ENCODE results near the gene TRIM45.
"Not testable (repeated sequence)": the region's sequence is repeated elsewhere in the genome, so short reads cannot be mapped to it uniquely, and the experiment has no call there.

TRIM45 gene

GRCh38 chr1:117130526-117130925 is 9.0 kb upstream of the TRIM45 start:
- no peak for DNase-seq

DNA sequence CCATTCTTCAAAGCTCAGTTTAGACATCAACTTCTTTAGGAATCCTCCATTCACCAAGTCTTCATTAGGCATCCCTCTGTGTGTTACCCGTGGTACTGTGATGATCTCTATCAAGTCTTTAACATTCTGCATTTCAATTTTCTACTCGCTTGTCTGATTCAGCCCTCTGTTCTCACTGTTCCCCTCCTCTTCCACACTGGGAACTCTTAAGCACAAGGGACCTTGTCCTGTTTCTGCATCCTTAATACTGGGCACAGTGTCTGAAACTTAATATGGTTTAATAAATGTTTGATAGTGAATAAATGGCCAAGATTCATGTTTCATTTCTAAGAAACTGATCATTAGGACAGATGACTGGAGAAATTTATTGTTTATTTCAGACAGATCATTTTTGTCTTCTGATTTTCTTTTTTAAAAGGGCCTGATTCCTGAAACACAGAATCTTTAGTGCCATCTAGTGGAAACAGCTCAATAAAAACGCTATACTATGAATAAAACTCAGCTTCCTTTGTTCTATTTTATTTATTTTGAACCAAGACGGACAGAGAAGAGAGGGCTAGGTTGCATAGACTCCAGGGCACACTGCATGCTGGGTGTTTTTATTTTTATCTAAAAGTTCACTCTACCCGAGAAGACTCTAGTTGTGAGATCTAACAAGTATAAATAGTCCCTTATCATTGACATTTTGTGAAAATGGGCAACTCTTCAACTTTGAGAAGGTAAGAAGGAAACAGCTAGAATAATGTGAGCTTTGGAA is 7.0 kb upstream of the TRIM45 start:
- DNase-seq: no peak

- no peak for DNase-seq
Measured at GRCh38 chr1:117127795-117128194, 6.2 kb upstream of the TRIM45 start.

GRCh38 chr1:117124661-117125060 is 3.1 kb upstream of the TRIM45 start:
- DNase-seq: no peak

GRCh38 chr1:117123274-117123673 is 1.7 kb upstream of the TRIM45 start:
- DNase-seq: no peak

DNA sequence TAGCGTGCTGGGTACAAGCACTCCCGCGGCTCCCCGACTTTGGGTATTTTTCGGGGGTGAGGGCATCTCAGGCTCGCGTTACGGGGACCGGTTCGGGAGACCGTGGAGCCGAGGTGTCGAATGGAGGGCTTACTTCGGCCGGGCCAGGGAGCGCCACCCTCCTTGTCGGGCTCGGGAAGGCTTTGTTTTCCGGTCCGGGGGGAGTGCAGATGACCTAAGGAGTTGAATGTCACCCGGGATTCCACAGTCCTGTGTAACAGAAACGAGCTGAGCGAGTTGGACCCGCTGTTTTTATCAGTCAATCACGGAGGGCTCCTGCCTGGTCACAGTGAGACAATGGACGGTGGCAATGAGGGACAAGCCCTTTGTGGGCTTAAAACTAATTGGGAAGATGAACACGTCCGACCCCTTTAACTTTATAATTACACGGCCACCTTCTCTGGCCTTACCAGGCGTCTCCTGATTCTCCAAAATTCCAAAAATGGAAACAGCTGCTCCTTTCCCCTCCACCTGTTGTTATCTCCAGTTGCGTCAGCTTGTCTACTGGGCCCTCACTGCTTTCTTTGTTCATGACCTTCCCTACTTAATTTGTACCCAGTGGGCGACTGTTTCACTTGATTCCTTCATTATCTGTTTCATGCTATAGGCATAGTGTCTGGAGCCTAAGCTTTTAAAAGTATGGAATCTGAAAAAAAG is 929 bp upstream of the TRIM45 start:
- DNase-seq: no peak

DNA sequence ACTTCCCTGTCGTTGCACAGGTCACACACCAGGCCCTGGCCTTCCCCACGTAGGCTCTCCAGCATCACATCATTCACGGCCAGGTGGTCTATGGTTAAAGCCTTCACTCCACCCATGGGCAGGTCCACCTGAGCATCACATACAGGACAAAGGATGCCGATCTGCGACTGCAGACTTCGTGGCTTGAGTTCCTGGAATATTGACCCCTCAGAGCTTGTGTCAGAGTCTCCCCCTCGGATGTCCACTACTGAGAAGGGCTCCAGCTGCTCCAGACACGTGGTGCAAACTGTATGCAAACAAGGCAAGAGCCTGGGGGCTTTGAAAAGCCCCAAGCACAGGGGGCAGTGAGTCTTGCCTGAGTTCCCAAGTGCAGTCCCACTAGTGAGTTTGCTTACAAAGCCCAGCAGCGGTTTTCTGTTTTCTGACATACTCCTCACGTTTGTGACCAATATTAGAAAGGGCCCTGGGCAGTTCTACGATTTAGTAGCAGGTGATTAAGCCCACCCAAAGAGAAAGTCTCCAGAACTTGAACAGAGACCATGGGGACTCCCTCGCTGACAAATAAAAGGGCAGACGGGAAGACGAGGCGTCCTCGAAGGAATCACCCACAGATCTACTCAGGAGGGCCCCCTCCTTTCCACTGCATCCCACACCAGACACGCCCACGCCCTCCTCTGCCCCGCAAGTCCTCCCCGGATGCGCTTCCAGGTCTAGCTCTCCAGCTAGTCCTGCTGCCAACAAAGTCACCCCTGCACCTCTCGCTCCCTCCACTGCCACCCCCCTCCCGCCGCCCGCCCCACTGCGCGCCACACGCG is 568 bp downstream of the TRIM45 start:
- DNase-seq: no peak

DNA sequence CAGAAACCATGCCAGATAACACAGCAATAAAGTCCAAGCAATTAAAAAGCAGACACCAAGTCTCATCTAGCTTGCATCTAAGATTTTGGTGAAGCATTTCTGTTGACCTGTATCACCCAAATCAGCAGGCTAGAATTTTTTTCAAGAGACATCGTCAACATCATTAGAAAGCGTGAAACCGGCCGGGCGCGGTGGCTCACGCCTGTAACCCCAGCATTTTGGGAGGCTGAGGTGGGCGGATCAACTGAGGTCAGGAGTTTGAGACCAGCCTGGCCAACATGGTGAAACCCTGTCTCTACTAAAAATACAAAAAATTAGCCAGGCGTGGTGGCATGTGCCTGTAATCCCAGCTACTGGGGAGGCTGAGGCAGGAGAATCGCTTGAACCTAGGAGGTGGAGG is 2.4 kb downstream of the TRIM45 start:
- not testable (repeated sequence) for DNase-seq

GRCh38 chr1:117118137-117118536 is 3.4 kb downstream of the TRIM45 start:
- no peak for DNase-seq

DNA sequence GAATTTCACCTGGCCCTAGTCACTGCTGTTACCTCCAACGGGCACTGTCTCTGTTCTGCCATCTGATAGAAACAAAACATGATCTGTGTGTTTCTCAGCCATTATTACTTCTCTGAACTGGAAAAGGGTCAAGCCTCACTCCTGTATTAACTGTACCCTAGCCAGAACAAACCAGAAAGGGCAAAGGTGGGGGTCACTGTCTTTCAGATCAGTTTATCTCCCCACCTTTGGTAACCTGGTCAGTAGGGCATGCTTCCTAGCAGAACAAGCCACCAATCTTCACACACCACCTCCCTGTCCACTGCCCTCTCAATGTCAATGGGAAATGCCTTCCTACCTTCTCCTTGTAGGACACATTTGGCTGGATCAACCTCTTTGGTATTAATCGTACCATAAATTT is 3.9 kb downstream of the TRIM45 start:
- no peak for DNase-seq

DNA sequence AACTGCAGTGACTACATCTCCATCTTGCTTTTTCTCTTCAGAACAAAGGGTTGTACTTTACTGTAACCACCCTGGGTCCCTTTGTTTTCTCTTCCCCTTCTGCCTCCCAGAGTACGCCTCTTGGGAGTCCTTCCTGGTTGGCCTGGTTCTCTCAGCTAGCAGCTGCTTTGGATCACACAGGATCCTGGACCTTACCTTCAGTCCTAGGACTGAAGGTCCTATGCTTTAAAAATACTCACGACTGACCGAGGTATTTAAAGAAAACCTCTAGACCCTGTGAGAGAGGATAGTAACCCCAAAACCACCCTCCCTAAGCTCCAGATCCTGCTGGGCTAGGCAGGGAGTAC is 4.8 kb downstream of the TRIM45 start:
- DNase-seq: no peak

- no peak for DNase-seq
Measured at GRCh38 chr1:117116090-117116783, 5.3 kb downstream of the TRIM45 start.

DNA sequence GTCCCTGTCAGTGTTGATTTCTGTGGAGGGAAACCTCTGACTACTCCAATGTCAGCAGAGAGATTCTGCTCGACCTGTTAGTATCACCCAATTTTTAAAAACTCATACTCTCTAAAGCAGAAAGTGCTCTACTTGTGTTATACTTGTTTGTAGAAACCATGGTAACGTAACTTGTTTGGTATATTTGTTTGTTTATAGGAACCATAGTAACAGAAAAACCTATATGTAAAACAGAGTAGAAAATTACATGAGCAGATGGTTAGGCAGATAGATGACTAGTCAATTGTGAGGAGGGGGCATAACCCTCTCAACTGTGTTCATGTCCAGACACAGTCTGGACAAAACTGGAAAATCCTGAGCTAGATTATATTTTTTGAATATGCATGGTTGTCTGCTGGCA is 6.7 kb downstream of the TRIM45 start:
- DNase-seq: no peak

GRCh38 chr1:117113199-117113598 is 8.3 kb downstream of the TRIM45 start:
- no peak for DNase-seq

GRCh38 chr1:117112047-117112717 is 9.4 kb downstream of the TRIM45 start:
- no peak for DNase-seq

DNA sequence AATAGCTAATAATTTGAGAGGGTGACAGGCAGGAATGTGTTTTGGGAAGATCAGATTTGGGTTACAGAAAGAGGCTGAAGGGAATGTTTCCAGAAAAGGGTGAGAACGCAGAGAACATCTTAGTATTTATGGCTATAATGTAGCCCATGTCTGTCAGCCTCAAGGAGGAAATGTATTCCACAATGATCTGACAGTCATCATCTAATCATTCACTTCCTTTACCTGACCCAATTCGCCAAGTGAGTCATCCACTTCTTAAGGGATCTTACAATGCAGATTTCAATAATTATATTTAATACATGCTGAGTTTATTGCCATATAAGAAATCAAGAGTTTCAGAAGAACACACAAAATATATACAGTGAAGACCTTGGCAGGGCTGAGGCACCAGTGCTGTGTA is 10.8 kb downstream of the TRIM45 start:
- DNase-seq: no peak

GRCh38 chr1:117107364-117107763 is 14.2 kb downstream of the TRIM45 start:
- no peak for DNase-seq

- no peak for DNase-seq
Measured at GRCh38 chr1:117106478-117106877, 15.1 kb downstream of the TRIM45 start.

DNA sequence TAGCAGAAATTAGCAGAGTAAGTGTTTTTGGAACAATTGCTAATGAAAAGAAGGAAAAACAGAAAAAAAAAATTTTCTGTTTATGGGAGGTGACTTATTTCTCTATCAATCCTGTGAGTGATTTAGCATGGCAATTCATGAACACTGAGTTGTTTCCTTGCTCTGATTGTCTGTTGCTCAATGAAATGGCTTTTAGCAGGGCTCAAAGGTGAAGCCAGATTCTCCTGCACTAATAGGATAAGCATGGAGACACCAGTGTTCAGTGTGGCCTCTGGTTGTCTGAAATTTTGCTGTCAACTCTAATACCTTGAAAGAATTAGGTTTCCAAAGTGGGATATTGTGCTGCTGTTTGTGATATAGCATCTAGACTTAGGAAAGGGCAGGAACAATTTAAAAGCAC is 15.8 kb downstream of the TRIM45 start:
- no peak for DNase-seq

DNA sequence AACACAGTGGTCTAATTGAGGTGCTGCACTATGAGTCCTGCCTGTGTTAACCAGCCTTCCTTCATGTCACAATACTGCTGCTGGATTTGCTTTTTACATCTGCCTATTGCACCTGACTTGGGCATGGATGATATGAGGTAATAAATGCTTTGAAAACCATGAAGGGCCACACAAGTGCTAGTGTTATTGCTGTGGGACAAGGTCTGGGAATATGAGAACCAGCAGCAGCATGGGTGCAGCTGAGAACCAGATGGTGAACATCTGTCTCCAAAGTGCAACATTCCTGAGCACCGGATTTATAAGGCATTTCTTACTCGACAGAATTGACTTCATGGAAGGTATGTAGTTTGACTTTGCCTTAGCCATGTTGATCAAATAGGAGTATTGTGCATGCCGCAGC is 16.6 kb downstream of the TRIM45 start:
- DNase-seq: no peak

DNA sequence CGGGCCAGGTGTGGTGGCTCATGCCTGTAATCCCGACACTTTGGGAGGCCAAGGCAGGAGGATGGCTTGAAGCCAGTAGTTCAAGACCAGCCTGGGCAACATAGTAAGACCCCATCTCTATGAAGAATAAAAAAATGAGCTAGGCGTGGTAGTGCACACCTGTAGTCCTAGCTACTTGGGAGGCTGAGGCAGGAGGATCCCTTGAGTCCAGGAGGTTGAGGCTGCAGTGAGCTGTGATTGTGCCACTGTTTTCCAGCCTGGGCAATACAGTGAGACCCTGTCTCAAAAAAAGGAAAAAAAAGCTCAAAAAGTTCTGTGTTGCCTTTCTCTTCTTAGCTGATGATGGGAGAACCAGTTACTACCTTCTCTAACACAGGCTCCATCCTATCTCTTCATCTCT is 19.7 kb downstream of the TRIM45 start:
- DNase-seq: not testable (repeated sequence)

DNA sequence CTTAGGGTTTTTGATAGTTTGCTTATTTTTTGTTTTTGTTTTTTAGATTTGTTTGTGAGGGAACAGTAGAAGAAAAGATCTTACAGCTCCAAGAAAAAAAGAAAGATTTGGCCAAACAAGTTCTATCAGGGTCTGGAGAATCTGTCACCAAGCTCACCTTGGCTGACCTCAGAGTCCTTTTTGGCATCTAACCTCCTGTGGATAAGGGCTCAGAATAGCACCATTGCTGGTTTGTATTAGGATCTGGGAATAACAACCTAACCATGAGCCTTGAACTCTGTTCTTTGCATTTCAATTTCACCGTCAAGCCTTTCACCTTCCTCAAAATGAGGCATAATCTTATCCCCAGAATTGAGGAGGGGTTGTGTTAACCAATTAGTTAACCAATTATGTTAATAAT is 20.2 kb downstream of the TRIM45 start:
- DNase-seq: no peak
